Thyroid gland (tissue), 4 donors: ENCODE measurements around the gene VAMP5.

Experiments
- POLR2A ChIP-seq, 2 donors: fragments of 450-650 bp; IDR thresholded peaks; one replicate each; pipeline ENCODE4 v1.6.1; 2017; ENCODE audit warnings: antibody characterized with exemption in 2 of 2, mild to moderate bottlenecking in 2 of 2, moderate library complexity in 1 of 2
- TF ChIP-seq, protein P1 (sequence below), 6 experiments: fragments of 200-600 bp in 3 of 6; fragments of 450-650 bp in 3 of 6; sonication (generic) in 3 of 6; IDR thresholded peaks; one replicate each; pipeline ENCODE4 v1.5.1; 2016 to 2019; ENCODE audit warnings: antibody characterized with exemption in 6 of 6, mild to moderate bottlenecking in 2 of 6, inconsistent platforms in 1 of 6, moderate library complexity in 1 of 6

GRCh38 chr2:85596026-85596333 lies 11.7 kb downstream of the VAMP5 start:
- TF ChIP-seq, protein P1, sequence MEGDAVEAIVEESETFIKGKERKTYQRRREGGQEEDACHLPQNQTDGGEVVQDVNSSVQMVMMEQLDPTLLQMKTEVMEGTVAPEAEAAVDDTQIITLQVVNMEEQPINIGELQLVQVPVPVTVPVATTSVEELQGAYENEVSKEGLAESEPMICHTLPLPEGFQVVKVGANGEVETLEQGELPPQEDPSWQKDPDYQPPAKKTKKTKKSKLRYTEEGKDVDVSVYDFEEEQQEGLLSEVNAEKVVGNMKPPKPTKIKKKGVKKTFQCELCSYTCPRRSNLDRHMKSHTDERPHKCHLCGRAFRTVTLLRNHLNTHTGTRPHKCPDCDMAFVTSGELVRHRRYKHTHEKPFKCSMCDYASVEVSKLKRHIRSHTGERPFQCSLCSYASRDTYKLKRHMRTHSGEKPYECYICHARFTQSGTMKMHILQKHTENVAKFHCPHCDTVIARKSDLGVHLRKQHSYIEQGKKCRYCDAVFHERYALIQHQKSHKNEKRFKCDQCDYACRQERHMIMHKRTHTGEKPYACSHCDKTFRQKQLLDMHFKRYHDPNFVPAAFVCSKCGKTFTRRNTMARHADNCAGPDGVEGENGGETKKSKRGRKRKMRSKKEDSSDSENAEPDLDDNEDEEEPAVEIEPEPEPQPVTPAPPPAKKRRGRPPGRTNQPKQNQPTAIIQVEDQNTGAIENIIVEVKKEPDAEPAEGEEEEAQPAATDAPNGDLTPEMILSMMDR (IDR thresholded peaks at IDR 0.05): no peak
- TF ChIP-seq POLR2A (IDR thresholded peaks at IDR 0.05): no peak
